HG02938 (cell line): ENCODE measurements around the gene RAB6B.

Experiments
- ATAC-seq: cut with Tn5 transposase; IDR thresholded peaks from one replicate; pipeline ENCODE4 v1.9.1; 2021; ENCODE audit warnings: mild to moderate bottlenecking, moderate library complexity; ENCODE audit not compliant: unreplicated experiment

RAB6B gene

DNA sequence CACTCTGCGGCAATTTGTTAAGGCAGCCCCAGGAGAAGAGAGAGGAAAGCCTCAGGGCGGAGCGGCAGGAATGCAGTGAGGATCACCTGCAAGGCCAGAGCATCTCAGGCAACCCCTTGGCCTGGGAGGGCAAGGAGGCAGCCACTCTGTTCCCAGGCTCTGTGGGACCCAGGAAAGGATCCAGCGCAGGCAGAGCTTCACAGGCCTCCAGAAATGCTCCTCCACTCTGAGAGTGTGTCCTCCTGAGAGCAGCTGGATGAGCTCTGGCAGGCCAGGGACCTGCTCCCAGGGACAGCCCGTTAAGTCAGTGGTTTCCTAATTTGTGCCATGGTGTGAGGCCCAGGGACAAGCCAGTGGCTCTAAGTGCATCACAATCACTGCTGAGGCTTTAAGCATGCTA, 35.2 kb downstream of the RAB6B start:
- ATAC-seq = no peak

- ATAC-seq = no peak
These were observed 36.1 kb downstream of the RAB6B start for GRCh38 chr3:133859381-133860234.

GRCh38 chr3:133857767-133858166, 37.9 kb downstream of the RAB6B start:
- ATAC-seq = no peak

GRCh38 chr3:133856316-133856715, 39.4 kb downstream of the RAB6B start:
- ATAC-seq = no peak

DNA sequence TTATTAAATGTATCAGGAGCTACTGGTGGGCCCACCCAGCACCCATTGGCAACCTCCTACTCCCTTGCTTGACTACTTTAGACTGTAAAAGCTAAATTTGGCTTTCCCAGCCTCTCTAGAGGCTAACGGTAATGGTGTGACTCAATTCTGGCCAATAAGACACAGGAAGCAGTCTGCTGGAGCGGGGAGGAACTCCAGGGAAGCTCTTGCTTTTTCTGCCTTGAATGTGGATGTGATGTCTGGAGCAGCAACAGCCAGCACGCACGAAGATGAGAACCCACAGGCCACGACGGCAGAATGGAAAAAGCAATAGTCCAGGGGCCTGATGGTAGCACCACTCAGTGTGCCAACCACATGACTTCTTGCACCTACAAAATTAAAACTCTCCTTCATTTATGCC, 39.9 kb downstream of the RAB6B start:
- ATAC-seq = no peak

- no peak for ATAC-seq
These were observed 40.7 kb downstream of the RAB6B start for GRCh38 chr3:133855002-133855370.

DNA sequence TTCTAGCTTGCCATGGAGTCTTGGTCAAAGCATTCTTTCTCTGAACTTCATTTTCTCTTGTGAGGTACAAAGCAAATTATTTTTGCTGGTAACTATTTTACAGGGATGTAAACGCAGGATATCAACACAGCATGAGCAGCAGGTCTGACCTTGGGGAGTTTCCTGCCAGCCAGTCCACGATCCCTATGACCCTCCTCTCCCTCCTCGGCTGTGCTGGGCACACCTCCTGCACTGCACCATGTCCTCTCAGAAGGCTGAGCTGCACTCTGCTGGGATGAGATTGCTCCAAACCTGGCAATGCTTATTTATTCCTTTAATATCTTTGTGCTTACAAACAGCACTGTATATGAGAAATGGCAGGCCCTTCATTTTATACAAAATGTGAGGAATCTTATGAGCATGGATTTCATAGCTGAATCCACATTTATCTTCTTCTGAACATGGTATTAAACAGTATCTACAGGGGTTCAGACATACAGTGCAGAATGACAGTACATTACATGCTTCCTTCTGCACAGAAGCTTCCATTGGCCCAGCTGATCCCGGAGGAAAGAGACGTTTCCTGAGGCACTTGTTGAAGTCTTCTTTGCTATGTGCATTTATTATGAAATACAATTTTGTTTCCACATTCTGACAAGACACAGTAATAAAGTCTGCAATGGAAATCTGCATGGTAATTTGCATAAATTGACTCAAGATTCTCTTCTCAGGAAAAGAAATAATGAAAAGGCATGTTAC, 41.2 kb downstream of the RAB6B start:
- ATAC-seq = no peak

DNA sequence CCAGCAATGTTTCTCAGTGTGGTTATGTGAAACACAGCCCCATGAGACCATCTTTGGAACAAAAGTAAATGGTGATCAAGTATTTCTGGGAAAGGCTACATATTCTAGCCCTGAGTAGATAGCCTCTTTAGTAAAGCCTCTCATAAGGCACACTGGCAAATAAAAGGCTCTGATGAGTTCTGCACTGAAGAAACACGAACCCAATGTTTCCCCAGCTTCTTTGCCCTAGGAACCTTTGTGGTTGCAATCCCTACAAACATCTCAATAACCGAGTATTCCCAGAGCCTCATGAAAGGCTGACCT, 41.8 kb downstream of the RAB6B start:
- no peak for ATAC-seq

- ATAC-seq = no peak
These were observed 42.4 kb downstream of the RAB6B start for GRCh38 chr3:133853063-133853924.

- ATAC-seq = no peak
These were observed 43.8 kb downstream of the RAB6B start for GRCh38 chr3:133851931-133852330.

DNA sequence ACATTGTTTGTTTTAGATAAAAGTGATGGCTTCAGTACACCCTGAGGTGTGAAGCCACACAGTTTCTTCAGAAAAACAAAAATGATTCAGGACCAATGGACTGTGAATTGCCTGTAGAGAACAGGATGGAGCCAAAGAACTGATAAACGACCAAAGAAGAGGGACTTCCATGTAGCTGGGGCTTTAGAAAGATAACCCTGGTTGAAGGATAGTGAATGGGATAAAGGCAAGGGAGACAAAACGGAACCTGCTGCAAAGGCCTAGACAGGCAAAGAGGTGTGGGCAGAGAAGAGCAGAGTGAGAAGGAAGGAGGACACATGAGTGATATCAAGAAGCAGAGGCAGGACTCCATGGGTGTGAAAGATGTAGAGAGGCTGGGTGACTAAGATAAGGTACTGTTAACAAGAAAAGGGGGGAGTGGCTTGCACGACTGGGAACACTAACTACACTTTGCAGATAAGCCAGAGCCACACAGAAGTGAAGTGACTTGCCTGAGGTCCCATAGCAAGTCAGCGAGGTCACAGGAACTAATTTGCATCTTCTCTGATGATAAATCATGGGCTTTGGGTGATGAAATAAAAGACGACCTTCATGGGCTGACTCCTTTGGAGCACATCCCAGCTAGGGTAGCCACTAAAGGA, 44.3 kb downstream of the RAB6B start:
- ATAC-seq = no peak

DNA sequence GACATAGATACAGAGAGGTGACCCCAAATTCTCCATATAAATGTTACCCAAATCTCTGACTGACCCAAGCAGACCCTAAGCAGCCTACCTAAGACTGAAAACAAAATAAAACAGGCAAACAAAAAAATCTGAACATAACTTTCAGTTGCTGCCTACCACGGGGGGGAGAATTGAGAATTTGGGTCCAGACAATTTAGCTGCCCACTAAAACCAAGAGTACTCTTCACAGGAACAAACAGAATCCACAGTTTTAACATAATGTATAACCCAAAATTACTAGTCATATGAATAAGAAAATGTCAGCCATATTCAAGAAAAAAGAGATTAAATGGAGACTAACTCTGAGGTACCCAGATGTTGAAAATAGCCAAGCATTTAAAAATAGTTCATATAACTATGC, 45.6 kb downstream of the RAB6B start:
- no peak for ATAC-seq

GRCh38 chr3:133849346-133849745, 46.3 kb downstream of the RAB6B start:
- no peak for ATAC-seq

DNA sequence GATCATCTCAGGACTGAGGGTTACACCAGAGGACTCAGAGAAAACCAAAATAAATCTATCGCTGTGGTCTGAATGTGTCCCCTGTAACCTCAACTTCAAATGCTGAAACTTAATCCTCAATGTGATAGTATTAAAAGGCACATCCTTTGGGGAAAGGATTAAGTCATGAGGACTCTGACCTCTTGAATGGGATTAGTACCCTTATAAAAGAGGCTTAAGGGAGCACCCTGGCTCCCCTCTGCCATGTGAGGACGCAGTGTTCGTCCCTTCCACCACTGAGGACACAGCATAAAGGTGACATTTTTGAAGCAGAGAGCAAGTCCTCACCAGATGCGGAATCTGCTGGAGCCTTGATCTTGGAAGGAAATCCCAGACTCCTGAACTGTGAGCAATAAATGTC, 50.6 kb downstream of the RAB6B start:
- ATAC-seq = no peak

GRCh38 chr3:133843634-133844033, 52.0 kb downstream of the RAB6B start:
- no peak for ATAC-seq

- no peak for ATAC-seq
These were observed 53.5 kb downstream of the RAB6B start for GRCh38 chr3:133842158-133842557.

- no peak for ATAC-seq
These were observed 54.5 kb downstream of the RAB6B start for GRCh38 chr3:133841196-133841595.

DNA sequence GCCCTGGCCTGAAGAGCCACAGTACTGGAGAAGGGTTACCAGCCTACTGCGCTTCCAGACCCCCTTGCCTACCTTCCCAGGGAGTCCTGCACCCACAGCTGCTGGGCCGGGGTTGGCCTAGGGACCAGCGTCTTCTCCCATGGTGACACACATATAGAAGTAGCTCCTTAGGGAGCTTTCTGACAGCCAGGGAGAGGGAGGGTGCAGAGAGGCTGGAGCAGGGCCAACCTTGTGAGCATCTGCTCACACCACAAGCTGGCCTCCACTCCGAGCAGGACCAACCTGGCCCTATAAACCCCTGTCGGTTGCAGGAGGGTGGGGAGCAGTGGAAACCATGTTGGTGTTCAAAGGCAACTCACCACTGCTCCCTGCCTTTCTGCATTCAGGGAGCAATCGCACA, 54.9 kb downstream of the RAB6B start:
- ATAC-seq = no peak

DNA sequence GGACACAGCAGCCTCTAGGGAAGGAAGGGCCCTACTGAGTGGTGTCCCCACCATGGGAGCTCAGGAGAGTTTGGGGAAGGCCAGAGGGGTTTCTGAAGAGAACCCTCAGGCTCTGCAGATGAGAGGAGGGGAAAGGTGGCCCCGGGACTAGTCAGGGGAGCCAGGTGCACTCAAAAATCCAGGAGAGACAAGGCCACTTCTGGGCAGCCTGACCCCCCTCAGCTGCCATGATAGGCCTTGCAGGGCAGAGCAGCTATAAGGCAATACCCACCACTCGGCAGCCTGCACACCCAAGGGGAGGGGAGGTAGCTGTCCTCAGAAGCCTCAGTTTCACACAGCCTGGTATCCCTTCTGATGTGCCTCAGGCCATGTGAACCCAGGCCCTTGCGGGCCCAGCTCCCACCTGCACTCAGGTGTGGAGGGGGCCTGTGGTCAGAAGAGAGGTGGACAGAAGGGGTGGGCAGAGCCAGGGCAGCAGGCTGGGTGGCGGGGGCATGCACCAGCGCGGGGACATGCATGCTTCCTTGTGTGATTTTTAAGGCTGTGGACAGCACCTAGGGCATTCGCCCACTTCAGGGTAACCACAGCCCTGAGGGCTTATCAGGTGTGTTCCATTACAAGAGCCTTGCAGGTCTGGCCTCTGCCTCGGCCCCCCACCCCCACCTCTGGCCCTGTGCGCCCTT, 55.5 kb downstream of the RAB6B start:
- no peak for ATAC-seq

DNA sequence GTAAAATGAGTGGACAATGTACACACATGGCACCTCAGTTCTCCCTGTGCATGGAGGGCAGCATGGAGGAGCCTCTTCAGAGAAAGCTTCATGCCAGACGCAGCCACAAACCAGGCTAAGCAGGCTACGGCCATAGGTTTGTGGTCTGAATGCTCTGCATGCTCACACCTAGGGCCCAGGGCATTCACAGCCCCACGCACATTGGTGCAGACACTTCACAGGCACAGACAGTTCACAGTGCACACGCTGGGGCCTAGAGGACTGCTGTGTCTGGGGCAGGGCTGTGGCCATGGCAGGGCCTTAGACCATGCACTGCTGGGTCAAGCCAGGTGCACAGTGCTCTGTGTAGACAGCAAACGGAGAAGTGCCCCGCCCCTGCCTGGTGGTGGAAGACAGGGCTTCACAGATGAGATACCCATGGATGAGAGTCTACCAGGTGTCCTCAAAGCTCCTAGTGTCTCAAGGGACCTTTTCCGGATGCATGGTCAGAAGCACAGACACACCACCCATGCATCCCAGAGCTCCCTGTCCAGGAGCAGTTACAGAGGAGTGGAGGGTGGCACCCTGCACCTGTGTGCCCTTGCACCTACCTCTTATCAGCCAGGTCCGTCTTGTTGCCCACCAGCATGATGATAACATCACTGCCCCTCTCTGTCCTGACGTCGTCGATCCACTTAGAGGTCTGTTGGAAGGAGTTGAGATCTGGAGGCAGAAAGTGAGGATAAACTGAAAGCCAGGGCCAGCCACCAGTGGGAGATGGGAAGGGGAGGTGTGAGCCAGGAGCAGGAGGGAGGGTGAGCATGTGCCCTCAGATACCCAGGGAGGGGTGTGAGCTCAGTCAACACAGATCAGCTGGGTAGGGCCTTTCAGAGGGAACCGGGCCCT, 56.5 kb downstream of the RAB6B start:
- ATAC-seq = no peak
